ENCODE measurements around the gene ZNF81. TPM values are rescaled to one million over a fixed set of nuclear protein-coding genes. Genes with fewer than 3 reads are reported as not detected.

The ZNF81 gene
- total and polyA plus RNA-seq, 2 experiments from 2014 or later = 6.1 to 8.9 TPM

GRCh38 chrX:47927212-47927611 lies 90.5 kb downstream of the ZNF81 start:
- Mint-ChIP-seq H3K9me3 (no peaks in the 10 kb centered on the region), H3K4me1 (no peaks in the 10 kb centered on the region)

More at GRCh38 chrX:47927212-47927611, 90.5 kb downstream of the ZNF81 start:
- H3K27ac Mint-ChIP-seq = no peak overlapping the region
- no peak overlapping the region for H3K4me3 ChIP-seq
- H3F3A ChIP-seq (replicated peaks; ENCODE audit: low read depth) = no peaks in the 10 kb centered on the region
- H3K36me3 ChIP-seq (ENCODE audit: insufficient read depth) = no peaks in the 10 kb centered on the region
- H3K27ac ChIP-seq (ENCODE audit: low read depth) = no peak overlapping the region
- no peak for DNase-seq (ENCODE audit: low spot score)
- no peak overlapping the region for H3K4me3 Mint-ChIP-seq
- no peak overlapping the region for H2AFZ ChIP-seq
- TF ChIP-seq ZNF114 (CRISPR knock-in tag; IDR thresholded peaks at IDR 0.05) (no peak), EZH2phosphoT487 (IDR thresholded peaks at IDR 0.05; ENCODE audit: unreplicated experiment) (no peak), EZH2 (IDR thresholded peaks at IDR 0.05; ENCODE audit: low read depth, unreplicated experiment) (no peak), NANOG (IDR thresholded peaks at IDR 0.05; ENCODE audit: borderline replicate concordance) (no peak), STAT1 (IDR thresholded peaks at IDR 0.05; ENCODE audit: unreplicated experiment) (no peak), REST (IDR thresholded peaks at IDR 0.05; ENCODE audit: unreplicated experiment) (no peak), JUNB (IDR thresholded peaks at IDR 0.05; ENCODE audit: unreplicated experiment) (no peak), POLR2AphosphoS5 (IDR thresholded peaks at IDR 0.05; ENCODE audit: low read depth) (no peak), CREB1 (CRISPR knock-in tag; IDR thresholded peaks at IDR 0.05; ENCODE audit: low read depth) (no peak), ZNF331 (CRISPR knock-in tag; IDR thresholded peaks at IDR 0.05; ENCODE audit: low read depth) (no peak)
- TF ChIP-seq, protein P1, sequence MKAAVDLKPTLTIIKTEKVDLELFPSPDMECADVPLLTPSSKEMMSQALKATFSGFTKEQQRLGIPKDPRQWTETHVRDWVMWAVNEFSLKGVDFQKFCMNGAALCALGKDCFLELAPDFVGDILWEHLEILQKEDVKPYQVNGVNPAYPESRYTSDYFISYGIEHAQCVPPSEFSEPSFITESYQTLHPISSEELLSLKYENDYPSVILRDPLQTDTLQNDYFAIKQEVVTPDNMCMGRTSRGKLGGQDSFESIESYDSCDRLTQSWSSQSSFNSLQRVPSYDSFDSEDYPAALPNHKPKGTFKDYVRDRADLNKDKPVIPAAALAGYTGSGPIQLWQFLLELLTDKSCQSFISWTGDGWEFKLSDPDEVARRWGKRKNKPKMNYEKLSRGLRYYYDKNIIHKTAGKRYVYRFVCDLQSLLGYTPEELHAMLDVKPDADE (IDR thresholded peaks at IDR 0.05) = no peak
- TF ChIP-seq, protein P2, sequence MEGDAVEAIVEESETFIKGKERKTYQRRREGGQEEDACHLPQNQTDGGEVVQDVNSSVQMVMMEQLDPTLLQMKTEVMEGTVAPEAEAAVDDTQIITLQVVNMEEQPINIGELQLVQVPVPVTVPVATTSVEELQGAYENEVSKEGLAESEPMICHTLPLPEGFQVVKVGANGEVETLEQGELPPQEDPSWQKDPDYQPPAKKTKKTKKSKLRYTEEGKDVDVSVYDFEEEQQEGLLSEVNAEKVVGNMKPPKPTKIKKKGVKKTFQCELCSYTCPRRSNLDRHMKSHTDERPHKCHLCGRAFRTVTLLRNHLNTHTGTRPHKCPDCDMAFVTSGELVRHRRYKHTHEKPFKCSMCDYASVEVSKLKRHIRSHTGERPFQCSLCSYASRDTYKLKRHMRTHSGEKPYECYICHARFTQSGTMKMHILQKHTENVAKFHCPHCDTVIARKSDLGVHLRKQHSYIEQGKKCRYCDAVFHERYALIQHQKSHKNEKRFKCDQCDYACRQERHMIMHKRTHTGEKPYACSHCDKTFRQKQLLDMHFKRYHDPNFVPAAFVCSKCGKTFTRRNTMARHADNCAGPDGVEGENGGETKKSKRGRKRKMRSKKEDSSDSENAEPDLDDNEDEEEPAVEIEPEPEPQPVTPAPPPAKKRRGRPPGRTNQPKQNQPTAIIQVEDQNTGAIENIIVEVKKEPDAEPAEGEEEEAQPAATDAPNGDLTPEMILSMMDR (conservative IDR thresholded peaks at IDR 0.05; ENCODE audit: low read depth in 2 of 2) = no peak
- TF ChIP-seq, protein P3, sequence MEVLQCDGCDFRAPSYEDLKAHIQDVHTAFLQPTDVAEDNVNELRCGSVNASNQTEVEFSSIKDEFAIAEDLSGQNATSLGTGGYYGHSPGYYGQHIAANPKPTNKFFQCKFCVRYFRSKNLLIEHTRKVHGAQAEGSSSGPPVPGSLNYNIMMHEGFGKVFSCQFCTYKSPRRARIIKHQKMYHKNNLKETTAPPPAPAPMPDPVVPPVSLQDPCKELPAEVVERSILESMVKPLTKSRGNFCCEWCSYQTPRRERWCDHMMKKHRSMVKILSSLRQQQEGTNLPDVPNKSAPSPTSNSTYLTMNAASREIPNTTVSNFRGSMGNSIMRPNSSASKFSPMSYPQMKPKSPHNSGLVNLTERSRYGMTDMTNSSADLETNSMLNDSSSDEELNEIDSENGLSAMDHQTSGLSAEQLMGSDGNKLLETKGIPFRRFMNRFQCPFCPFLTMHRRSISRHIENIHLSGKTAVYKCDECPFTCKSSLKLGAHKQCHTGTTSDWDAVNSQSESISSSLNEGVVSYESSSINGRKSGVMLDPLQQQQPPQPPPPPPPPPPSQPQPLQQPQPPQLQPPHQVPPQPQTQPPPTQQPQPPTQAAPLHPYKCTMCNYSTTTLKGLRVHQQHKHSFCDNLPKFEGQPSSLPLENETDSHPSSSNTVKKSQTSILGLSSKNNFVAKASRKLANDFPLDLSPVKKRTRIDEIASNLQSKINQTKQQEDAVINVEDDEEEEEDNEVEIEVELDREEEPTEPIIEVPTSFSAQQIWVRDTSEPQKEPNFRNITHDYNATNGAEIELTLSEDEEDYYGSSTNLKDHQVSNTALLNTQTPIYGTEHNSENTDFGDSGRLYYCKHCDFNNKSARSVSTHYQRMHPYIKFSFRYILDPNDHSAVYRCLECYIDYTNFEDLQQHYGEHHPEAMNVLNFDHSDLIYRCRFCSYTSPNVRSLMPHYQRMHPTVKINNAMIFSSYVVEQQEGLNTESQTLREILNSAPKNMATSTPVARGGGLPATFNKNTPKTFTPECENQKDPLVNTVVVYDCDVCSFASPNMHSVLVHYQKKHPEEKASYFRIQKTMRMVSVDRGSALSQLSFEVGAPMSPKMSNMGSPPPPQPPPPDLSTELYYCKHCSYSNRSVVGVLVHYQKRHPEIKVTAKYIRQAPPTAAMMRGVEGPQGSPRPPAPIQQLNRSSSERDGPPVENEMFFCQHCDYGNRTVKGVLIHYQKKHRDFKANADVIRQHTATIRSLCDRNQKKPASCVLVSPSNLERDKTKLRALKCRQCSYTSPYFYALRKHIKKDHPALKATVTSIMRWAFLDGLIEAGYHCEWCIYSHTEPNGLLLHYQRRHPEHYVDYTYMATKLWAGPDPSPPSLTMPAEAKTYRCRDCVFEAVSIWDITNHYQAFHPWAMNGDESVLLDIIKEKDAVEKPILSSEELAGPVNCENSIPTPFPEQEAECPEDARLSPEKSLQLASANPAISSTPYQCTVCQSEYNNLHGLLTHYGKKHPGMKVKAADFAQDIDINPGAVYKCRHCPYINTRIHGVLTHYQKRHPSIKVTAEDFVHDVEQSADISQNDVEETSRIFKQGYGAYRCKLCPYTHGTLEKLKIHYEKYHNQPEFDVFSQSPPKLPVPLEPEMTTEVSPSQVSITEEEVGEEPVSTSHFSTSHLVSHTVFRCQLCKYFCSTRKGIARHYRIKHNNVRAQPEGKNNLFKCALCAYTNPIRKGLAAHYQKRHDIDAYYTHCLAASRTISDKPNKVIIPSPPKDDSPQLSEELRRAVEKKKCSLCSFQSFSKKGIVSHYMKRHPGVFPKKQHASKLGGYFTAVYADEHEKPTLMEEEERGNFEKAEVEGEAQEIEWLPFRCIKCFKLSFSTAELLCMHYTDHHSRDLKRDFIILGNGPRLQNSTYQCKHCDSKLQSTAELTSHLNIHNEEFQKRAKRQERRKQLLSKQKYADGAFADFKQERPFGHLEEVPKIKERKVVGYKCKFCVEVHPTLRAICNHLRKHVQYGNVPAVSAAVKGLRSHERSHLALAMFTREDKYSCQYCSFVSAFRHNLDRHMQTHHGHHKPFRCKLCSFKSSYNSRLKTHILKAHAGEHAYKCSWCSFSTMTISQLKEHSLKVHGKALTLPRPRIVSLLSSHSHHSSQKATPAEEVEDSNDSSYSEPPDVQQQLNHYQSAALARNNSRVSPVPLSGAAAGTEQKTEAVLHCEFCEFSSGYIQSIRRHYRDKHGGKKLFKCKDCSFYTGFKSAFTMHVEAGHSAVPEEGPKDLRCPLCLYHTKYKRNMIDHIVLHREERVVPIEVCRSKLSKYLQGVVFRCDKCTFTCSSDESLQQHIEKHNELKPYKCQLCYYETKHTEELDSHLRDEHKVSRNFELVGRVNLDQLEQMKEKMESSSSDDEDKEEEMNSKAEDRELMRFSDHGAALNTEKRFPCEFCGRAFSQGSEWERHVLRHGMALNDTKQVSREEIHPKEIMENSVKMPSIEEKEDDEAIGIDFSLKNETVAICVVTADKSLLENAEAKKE (CRISPR knock-in tag; IDR thresholded peaks at IDR 0.05) = no peak
- H3K4me1 ChIP-seq (ENCODE audit: insufficient read depth) = no peaks in the 10 kb centered on the region
- no peaks in the 10 kb centered on the region for H3K79me2 ChIP-seq (replicated peaks; ENCODE audit: insufficient read depth)
- no peaks in the 10 kb centered on the region for H3K9me2 ChIP-seq (ENCODE audit: insufficient read depth)
- no peak for ATAC-seq
- no peaks in the 10 kb centered on the region for H4K20me1 ChIP-seq (replicated peaks; ENCODE audit: insufficient read depth)
- no peaks in the 10 kb centered on the region for H3K36me3 Mint-ChIP-seq (ENCODE audit: low read depth)
- H3K27me3 Mint-ChIP-seq (ENCODE audit: insufficient read depth, low read depth, poor library complexity) = no peaks in the 10 kb centered on the region
- no peaks in the 10 kb centered on the region for H3K27me3 ChIP-seq (ENCODE audit: insufficient read depth)
- H3K4me2 ChIP-seq = no peak overlapping the region

All from GM23338 (cell line).